ENCODE data around the gene MRPL54.
"Not testable (repeated sequence)": the region's sequence is repeated elsewhere in the genome, so short reads cannot be mapped to it uniquely, and the experiment has no call there.

The MRPL54 gene

GRCh38 chr19:3746371-3747056 lies 16.0 kb upstream of the MRPL54 start:
- ChIA-PET POLR2A (interaction anchor here (1.7 kb wide), 1 partner anchor 16 kb away, joined by 8 read pairs; the partner anchor contains the start of gene MRPL54), CTCF (no interaction called here)
- TF ChIP-seq LEF1 (IDR thresholded peaks at IDR 0.05; ENCODE audit: borderline replicate concordance): no peak
- TF ChIP-seq L3MBTL2 (conservative IDR thresholded peaks at IDR 0.05): no peak
- TF ChIP-seq ELF4 (IDR thresholded peaks at IDR 0.05): no peak
- no peak for TF ChIP-seq TARDBP (IDR thresholded peaks at IDR 0.05)
- DNase-seq (ENCODE audit: extremely low spot score): no peak

- DNase-seq (ENCODE audit: extremely low spot score): no peak
- POLR2A ChIA-PET: interaction anchor here (6.0 kb wide), 1 partner anchor 13 kb away, joined by 40 read pairs; the partner anchor contains the start of genes APBA3 and MRPL54
- CTCF ChIA-PET: no interaction called here
- TF ChIP-seq NFRKB (IDR thresholded peaks at IDR 0.05): no peak
- TF ChIP-seq L3MBTL2 (conservative IDR thresholded peaks at IDR 0.05): no peak
- TF ChIP-seq HDGF (IDR thresholded peaks at IDR 0.05; ENCODE audit: borderline replicate concordance): no peak
- no peak for TF ChIP-seq SUZ12 (IDR thresholded peaks at IDR 0.05)
- TF ChIP-seq ELF4 (IDR thresholded peaks at IDR 0.05): no peak
- no peak for TF ChIP-seq TARDBP (IDR thresholded peaks at IDR 0.05)
- TF ChIP-seq CTBP1 (IDR thresholded peaks at IDR 0.05; ENCODE audit: borderline replicate concordance): no peak
- no peak for TF ChIP-seq ARNT (IDR thresholded peaks at IDR 0.05)
- TF ChIP-seq LEF1 (IDR thresholded peaks at IDR 0.05; ENCODE audit: borderline replicate concordance): no peak
- no peak for TF ChIP-seq FOXM1 (IDR thresholded peaks at IDR 0.05; ENCODE audit: borderline replicate concordance)
- TF ChIP-seq FOXK2 (IDR thresholded peaks at IDR 0.05): no peak
- TF ChIP-seq ZNF384 (IDR thresholded peaks at IDR 0.05): no peak
- no peak for TF ChIP-seq SP1 (IDR thresholded peaks at IDR 0.05)
- TF ChIP-seq FOXA1 (IDR thresholded peaks at IDR 0.05): no peak
Measured at GRCh38 chr19:3748965-3749364, 13.5 kb upstream of the MRPL54 start.

- POLR2A ChIA-PET: interaction anchor here (6.0 kb wide), 1 partner anchor 12 kb away, joined by 40 read pairs; the partner anchor contains the start of genes APBA3 and MRPL54
- TF ChIP-seq BHLHE40 (IDR thresholded peaks at IDR 0.05; ENCODE audit: borderline replicate concordance) (no peak), FOXM1 (IDR thresholded peaks at IDR 0.05; ENCODE audit: borderline replicate concordance) (no peak), SUZ12 (IDR thresholded peaks at IDR 0.05) (no peak), ARNT (IDR thresholded peaks at IDR 0.05) (no peak)
- DNase-seq (ENCODE audit: extremely low spot score): no peak
- CTCF ChIA-PET: no interaction called here
Measured at GRCh38 chr19:3750211-3750610, 12.3 kb upstream of the MRPL54 start.

GRCh38 chr19:3751236-3751635 lies 11.2 kb upstream of the MRPL54 start:
- no peak for DNase-seq (ENCODE audit: extremely low spot score)
- TF ChIP-seq BHLHE40 (IDR thresholded peaks at IDR 0.05; ENCODE audit: borderline replicate concordance): no peak
- TF ChIP-seq ARNT (IDR thresholded peaks at IDR 0.05): no peak
- TF ChIP-seq ELF4 (IDR thresholded peaks at IDR 0.05): no peak
- TF ChIP-seq SP1 (IDR thresholded peaks at IDR 0.05): no peak
- TF ChIP-seq ZNF384 (IDR thresholded peaks at IDR 0.05): no peak
- TF ChIP-seq L3MBTL2 (conservative IDR thresholded peaks at IDR 0.05): no peak
- no peak for TF ChIP-seq HDGF (IDR thresholded peaks at IDR 0.05; ENCODE audit: borderline replicate concordance)
- TF ChIP-seq NFRKB (IDR thresholded peaks at IDR 0.05): no peak
- TF ChIP-seq FOXM1 (IDR thresholded peaks at IDR 0.05; ENCODE audit: borderline replicate concordance): no peak
- CTCF ChIA-PET: no interaction called here
- POLR2A ChIA-PET: interaction anchor here (6.0 kb wide), 1 partner anchor 11 kb away, joined by 40 read pairs; the partner anchor contains the start of genes APBA3 and MRPL54

- TF ChIP-seq BHLHE40 (IDR thresholded peaks at IDR 0.05; ENCODE audit: borderline replicate concordance) (no peak), ELF4 (IDR thresholded peaks at IDR 0.05) (no peak), LEF1 (IDR thresholded peaks at IDR 0.05; ENCODE audit: borderline replicate concordance) (no peak), ARNT (IDR thresholded peaks at IDR 0.05) (no peak), FOXK2 (IDR thresholded peaks at IDR 0.05) (no peak), HDGF (IDR thresholded peaks at IDR 0.05; ENCODE audit: borderline replicate concordance) (no peak), CTBP1 (IDR thresholded peaks at IDR 0.05; ENCODE audit: borderline replicate concordance) (no peak), SUZ12 (IDR thresholded peaks at IDR 0.05) (no peak), FOXA1 (IDR thresholded peaks at IDR 0.05) (no peak), SP1 (IDR thresholded peaks at IDR 0.05) (no peak)
- POLR2A ChIA-PET: interaction anchor here (6.0 kb wide), 1 partner anchor 10 kb away, joined by 40 read pairs; the partner anchor contains the start of genes APBA3 and MRPL54
- CTCF ChIA-PET: no interaction called here
- no peak for DNase-seq (ENCODE audit: extremely low spot score)
Measured at GRCh38 chr19:3752492-3752891, 10.0 kb upstream of the MRPL54 start.

- DNase-seq (ENCODE audit: extremely low spot score): no peak
- no peak for TF ChIP-seq L3MBTL2 (conservative IDR thresholded peaks at IDR 0.05)
- TF ChIP-seq PKNOX1 (IDR thresholded peaks at IDR 0.05): no peak
- TF ChIP-seq FOXA1 (IDR thresholded peaks at IDR 0.05): no peak
- TF ChIP-seq CTBP1 (IDR thresholded peaks at IDR 0.05; ENCODE audit: borderline replicate concordance): no peak
- no peak for TF ChIP-seq SUZ12 (IDR thresholded peaks at IDR 0.05)
- no peak for TF ChIP-seq FOXK2 (IDR thresholded peaks at IDR 0.05)
- TF ChIP-seq TARDBP (IDR thresholded peaks at IDR 0.05): no peak
- no peak for TF ChIP-seq NFRKB (IDR thresholded peaks at IDR 0.05)
- TF ChIP-seq ZNF384 (IDR thresholded peaks at IDR 0.05): no peak
- ChIA-PET CTCF (no interaction called here), POLR2A (interaction anchor here (6.0 kb wide), 1 partner anchor 8 kb away, joined by 40 read pairs; the partner anchor contains the start of genes APBA3 and MRPL54)
Measured at GRCh38 chr19:3753631-3754410, 8.7 kb upstream of the MRPL54 start.

- DNase-seq (ENCODE audit: extremely low spot score); POLR2A ChIA-PET: not testable (repeated sequence)
- CTCF ChIA-PET: interaction anchor here (0.7 kb wide), 1 partner anchor 74 kb away, joined by 3 read pairs; no protein-coding TSS in a partner anchor
Measured at GRCh38 chr19:3757705-3758104, 4.8 kb upstream of the MRPL54 start.

GRCh38 chr19:3758297-3758696 lies 4.2 kb upstream of the MRPL54 start:
- POLR2A ChIA-PET; DNase-seq (ENCODE audit: extremely low spot score): not testable (repeated sequence)
- CTCF ChIA-PET: interaction anchor here (0.7 kb wide), 1 partner anchor 73 kb away, joined by 3 read pairs; no protein-coding TSS in a partner anchor
